SKM-1 (cell line): Measurements from ENCODE around the gene TK1.

ENCODE experiments used
- DNase-seq: peaks from one replicate; lab custom pipeline; 2025; ENCODE audit not compliant: unreplicated experiment; lab: John Stamatoyannopoulos, UW

Gene TK1

DNA sequence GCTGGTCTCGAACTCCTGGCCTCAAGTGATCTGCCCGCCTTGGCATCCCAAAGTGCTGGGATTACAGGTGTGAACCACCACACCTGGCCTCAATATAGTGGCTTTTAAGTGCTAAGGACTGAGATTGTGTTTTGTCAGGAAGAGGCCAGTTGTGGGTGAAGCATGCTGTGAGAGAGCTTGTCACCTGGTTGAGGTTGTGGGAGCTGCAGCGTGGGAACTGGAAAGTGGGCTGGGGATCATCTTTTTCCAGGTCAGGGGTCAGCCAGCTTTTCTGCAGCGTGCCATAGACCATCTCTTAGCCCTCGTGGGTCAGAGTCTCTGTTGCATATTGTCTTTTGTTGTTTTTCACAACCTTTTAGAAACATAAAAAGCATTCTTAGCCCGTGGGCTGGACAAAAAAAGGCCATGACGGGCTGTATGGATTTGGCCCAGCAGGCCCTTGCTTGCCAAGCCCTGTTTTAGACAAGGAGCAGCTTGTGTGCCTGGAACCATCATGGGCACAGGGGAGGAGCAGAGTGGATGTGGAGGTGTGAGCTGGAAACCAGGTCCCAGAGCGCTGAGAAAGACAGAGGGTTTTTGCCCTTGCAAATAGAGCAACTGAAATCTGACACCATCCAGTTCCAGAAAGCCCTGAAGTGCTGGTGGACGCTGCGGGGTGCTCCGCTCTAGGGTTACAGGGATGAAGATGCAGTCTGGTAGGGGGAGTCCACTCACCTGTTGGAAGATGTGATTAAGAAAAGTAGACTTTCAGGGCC lies 32.7 kb upstream of the TK1 start:
- no peak for DNase-seq

DNA sequence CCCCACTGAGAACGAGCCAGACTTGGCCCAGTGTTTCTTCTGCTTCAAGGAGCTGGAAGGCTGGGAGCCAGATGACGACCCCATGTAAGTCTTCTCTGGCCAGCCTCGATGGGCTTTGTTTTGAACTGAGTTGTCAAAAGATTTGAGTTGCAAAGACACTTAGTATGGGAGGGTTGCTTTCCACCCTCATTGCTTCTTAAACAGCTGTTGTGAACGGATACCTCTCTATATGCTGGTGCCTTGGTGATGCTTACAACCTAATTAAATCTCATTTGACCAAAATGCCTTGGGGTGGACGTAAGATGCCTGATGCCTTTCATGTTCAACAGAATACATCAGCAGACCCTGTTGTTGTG lies 27.8 kb upstream of the TK1 start:
- no peak for DNase-seq

DNA sequence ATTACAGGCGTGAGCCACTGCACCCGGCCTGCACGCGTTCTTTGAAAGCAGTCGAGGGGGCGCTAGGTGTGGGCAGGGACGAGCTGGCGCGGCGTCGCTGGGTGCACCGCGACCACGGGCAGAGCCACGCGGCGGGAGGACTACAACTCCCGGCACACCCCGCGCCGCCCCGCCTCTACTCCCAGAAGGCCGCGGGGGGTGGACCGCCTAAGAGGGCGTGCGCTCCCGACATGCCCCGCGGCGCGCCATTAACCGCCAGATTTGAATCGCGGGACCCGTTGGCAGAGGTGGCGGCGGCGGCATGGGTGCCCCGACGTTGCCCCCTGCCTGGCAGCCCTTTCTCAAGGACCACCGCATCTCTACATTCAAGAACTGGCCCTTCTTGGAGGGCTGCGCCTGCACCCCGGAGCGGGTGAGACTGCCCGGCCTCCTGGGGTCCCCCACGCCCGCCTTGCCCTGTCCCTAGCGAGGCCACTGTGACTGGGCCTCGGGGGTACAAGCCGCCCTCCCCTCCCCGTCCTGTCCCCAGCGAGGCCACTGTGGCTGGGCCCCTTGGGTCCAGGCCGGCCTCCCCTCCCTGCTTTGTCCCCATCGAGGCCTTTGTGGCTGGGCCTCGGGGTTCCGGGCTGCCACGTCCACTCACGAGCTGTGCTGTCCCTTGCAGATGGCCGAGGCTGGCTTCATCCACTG lies 27.3 kb upstream of the TK1 start, which contains the start of gene BIRC5:
BIRC5 (plus strand) TSS at position 238 of the 690 bp plus-strand sequence; CDS start at position 302, 64 bp downstream.
- peak; percentile 77 for DNase-seq

DNA sequence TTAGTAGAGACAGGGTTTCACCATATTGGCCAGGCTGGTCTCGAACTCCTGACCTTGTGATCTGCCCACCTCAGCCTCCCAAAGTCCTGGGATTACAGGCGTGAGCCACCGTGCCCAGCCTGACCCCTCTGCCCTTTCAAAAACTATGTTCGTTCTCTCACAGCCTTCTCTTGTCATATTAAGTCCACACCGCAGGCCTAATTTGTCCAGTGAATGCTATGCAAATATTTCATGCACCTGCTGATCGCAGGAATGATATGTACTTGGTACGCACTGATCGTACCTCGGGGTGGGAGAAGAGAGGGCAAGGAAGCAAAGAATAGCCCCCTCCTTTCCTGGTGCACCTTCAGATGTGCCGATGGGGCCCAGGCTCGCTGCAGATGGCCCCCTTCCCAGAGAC lies 24.2 kb upstream of the TK1 start:
- DNase-seq: no peak

DNA sequence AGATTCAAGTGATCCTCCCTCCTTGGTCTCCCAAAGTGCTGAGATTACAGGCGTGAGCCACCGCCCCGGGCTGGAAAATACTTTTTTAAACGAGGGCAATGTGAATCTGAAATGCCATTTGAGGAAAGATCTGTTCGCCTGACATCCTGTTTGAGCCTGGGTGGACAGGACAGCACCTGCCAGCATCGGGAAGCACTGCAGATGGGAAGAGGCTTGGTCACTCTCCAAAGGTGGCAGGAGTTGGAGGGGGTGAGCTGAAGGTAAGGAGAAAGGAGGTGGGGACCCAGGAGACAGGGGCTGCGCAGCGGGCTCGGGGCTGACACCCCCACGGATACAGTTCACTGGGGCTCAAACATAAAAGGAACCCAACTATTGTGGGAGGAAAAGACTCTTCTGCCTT lies 23.3 kb upstream of the TK1 start:
- no peak for DNase-seq

DNA sequence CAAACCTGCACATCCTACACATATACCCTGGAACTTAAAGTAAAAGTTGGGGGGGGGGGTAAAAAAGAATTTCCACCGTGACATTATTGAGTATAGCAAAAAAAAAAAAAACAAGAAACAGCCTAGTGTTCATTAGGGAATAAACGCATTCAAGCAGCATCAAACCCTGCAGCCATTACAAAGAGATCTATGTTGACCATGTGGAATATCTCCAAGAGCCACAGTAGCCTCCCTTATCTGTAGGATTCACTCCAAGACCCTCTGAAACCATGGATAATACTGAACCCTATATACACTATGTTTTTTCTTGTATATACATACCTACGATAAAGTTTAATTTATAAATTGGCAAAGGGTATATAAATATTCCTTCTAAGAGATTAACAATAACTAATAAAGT lies 21.6 kb upstream of the TK1 start:
- DNase-seq: no peak

DNA sequence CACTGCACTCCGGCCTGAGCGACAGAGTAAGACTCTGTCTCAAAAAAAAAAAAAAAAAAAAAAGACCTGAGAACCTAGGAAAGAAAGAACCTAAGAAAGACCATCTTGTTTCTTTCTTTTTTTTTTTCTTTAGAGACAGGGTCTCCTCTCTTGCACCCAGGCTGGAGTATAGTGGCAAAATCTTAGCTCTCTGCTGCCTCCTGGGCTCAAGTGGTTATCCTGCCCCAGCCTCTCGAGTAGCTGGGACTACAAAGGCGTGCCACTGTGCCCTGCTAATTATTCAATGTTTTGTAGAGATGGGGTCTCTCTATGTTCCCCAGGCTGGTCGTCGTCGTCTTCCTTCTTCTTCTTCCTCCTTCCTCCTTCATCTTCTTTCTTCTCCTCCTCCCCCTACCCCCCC lies 19.4 kb upstream of the TK1 start:
- DNase-seq: no peak

DNA sequence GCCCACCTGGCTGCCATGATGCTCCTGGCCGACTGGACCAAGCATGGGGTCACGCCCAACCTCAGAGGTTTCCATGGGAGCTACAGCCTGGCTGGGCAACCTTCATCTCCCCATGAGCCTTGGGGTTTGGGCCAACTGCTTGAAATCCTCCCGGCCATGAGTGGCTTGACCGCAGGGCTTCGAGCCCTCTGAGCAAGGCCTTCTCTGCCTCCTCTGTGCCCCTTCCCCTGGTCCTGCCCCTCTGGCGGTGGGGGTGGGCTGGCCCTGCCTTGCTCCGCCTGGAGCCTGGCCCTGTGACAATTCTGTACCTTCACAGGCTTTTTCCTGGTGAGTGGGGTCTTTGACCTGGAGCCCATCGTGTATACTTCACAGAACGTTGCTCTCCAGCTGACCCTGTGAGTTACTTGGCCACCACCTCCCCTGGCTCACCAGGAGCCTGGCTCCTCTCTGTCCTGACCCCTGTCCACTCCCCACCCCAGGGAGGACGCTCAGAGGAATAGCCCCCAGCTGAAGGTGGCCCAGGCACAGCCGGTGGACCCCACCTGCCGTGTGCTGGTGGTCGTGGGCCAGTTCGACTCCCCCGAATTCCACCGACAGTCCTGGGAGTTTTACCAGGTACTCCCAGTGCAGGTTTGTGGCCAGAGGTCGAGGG lies 18.4 kb upstream of the TK1 start:
- DNase-seq: no peak

DNA sequence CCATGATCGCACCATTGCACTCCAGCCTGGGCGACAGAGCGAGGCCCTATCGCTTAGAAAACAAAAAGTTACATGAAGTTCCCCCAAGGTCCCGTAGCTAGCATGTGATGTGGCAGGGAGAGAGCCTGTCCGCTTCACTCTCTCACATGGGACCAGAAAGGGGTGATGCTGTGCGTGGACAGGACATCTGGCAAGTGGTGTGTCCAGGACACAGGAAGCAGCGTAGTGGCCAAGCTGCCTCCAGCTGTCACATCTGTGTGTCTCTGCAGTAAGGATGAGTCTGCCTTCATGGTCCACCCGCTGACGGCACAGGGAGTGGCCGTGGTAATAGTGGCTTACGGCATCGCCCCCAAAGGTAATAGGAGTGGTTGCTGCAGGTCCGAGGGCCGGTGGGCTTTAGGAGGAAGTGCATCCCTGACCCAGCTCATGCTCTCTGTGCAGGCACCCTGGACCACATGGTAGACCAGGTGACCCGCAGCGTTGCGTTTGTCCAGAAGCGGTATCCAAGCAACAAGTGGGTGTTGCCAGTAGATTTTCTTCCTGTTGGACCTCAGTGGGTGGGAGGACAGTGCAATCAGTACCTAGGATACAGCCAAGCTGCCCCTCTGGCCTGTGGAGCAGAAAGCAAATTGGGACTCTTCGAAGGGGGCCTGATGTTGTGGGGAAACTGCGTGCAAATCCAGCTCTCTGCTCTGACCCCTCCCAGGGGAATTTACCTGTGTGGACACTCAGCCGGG lies 17.7 kb upstream of the TK1 start:
- no peak for DNase-seq

DNA sequence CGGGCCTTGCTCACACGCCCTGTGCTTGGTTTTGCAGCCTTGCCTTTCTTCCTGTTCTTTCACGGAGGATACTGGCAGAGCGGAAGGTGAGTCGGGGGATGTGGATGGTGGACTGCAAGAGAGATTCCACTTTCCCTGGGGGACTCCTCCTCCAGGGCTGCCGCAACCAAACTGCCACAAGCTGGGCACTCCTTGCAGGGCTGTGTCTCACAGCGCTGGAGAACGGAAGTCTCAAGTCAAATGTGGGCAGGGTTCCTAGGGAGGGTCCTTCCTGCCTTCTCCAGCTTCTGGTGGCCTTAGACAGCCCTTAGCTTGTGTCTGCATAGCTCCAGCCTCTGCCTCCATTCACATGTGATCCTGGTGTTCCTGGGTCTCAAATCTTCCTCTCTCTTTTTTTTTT lies 15.8 kb upstream of the TK1 start:
- no peak for DNase-seq

DNA sequence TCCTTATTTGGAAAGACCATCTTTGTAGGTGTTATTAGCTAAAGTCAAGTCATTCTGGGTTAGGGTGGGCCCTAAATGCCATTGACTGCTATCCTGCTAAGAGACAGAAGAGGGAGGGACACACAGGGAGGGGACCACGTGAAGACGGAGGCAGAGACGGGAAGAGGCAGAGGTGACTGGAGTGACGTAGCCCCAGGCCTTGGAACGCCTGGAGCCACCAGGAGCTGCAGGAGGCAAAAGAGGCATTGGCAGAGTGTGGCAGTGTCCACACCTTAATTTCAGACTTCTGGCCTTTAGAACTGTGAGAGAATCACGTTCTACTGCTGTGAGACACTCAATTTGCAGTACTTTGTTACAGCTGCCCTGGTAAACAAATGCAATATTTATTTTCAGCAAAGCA lies 13.6 kb upstream of the TK1 start:
- DNase-seq: no peak

DNA sequence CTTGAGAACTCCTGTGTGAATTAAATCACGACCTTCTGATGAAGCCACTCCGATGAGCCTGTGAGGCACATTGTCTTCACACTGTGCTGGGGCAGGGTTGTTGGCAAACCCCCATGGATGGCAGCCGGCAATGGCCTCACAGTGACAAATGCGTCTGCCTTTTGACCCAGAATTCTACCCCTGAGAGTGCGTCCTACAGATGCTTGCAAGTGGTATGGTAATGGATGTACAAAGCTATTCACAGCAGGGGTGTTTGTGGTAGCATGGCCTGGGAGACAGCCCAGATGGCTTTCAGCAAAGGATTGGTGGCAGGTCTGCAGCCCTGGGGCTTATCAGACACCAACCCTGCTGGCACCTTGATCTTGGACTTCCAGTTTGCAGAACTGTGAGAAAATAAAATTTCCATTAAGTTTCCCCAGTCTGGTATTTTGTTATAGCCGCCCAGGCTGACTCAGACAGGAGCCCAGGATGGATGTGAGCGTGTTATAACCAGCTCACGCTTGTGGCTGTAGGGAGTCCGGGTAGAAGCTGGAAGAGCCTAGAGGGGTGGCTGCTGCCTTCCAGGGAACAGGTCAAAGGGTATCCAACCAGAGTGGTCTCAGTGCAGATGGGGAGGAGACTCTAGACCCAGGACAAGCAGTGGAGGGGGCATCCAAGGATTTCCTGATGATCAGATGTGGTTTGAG lies 10.4 kb upstream of the TK1 start:
- no peak for DNase-seq

DNA sequence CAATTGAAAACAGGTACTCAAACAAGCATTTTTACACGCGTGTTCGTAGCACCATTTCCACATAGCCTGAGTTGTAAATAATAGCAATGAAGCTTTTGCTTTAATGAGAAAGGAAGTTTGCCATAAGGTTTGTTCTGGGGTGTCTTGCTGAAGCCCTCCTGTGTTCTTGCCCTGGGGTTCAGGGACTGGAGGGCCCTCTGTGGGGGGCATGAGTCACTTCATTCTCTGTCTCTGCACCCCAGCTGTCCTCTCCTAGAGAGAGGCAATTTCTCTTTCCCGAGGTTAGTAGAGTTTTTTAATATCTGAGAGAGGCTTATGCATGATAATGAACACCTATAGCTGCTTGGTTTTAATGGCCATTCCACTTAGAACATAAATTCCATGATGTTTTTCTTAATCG lies 9.9 kb upstream of the TK1 start:
- DNase-seq: no peak

DNA sequence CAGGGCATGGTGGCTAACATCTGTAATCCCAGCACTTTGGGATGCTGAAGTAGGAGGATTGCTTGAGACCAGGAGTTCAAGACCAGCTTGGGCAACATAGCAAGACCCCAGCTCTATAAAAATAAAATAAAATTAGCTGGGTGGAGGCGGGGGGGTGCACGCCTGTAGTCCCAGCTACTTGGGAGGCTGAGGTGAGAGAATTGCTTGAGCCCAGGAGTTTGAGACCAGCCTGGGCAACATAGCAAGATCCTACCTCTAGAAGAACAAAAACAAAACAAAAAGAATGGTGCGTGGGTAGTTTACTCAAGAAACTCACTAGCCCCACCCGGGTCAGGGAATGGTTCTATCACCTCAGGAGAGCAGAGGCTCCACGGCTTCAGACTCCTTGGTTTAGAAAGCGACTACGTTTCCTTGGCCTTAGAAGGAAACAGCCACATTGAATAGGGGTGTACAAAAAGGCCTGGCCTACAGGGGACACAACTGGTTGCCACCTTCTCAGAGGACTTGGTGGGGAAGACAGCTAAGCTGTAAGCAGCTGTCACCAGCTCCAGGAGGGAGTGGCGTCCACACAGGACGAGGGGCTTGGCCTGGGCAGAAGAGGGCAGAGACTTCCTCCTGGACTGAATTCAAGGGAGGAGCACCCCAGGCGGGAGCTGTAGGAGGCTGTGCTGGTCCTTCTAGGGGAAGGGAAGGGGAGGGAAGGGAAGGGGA lies 716 bp downstream of the TK1 start:
- no peak for DNase-seq

DNA sequence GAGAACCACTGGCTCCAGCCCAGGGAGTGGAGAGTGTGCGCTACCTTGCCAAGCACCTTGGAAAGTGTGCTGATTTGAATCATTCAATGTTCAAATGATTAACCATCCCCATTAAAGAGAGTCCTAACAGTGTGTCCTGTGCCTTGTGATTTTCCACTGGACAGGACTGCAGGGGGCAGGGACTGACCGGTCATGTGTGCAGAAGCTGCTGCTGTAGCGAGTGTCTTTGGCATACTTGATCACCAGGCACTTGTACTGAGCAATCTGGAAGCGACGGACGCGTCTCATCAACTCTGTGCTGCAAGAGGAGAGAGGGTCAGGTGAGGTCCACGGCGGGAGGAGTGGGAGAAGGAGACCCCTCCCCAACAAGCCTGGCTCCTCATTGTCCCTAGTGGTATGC lies 2.0 kb downstream of the TK1 start:
- DNase-seq: no peak

DNA sequence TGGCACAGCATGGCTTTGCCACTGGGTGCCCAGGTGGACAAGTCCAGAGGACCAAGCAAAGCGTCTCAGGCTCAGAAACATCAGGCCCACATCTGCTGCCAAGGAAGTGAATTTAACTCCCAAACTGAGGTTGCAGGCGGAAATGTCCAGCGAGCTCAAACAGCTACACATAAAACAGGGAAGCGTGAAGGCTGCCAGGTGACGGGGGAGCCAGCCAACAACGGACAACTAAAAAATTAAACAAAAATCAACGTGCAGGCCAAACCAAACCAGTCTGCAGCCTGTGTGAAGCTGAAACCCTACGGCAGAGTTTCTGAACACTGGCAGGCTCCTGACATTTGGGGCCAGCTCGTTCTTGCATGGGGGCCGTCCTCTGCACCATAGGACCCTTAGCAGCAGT lies 2.5 kb downstream of the TK1 start:
- DNase-seq: no peak

DNA sequence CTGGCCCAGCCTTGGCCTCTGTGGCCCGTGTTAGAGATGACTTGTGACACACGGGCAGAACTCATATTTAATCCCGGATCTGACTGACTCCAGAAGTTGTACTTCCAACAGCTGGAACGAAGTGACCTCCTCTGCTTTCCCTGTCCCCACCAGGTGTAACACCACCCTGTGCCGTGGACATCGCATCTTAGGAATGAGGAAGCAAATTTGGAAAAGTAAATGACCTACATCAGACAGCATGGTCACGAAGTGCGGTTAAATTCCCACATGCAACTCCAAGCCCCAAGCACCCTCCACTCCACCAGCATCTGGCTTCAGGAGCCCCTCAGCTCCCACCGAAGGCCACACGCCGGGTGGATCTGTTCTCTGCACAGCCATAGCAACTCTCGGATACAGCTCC lies 2.9 kb downstream of the TK1 start:
- DNase-seq: no peak

DNA sequence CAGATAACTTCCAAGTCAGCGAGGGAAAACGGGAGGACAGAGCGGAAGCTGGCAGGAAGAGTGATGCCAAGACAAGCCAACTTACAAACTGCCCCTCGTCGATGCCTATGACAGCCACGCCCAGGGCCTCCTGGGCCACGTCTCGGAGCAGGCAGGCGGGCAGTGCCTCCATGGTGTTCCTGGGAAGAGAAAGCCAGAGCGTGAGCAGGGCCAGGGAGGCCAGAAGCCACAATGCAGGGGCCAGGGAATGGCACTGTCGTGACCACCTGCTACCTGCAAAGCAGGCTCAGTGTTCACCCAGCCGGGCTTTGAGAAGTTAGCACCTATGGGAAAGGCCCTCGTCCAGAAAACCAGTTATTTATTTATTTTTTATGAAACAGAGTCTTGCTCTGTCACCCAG lies 4.3 kb downstream of the TK1 start:
- no peak for DNase-seq

DNA sequence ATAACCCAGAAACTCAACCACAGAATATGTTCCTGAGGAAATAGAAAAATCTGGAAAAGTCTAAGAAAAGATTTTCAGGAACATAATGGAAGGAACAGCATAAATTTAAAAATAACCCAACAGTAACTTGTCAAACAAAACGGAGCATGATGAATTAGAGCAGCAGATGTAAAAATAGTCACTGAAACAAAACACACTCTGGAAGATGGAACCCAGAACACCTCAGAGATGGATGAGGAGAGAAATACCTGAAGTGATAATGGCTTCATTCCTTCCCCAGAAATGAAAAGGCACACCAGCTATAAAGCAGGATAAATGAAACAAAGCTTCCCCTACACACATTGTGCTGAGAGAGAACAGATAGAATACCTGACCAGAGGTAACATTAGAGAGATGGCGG lies 6.3 kb downstream of the TK1 start:
- DNase-seq: no peak

DNA sequence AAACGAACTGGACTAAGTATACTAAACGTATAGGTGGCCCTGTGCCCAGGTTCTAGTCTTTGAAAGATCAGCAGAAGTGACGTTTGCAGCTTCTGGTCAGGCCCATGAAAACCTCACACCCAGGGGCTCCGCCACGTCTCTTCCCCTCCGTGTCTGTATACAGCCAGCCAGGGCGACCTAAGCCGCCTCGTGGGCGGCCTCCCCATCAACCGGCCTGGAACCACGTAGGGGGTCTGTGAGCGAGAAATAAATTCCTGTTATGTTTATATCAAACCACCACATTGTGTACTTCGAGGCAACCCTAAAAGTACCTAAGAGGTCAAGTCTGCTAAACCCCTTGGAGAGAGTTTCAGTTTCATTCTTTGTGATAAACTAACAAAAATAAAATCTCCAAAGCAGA lies 6.8 kb downstream of the TK1 start:
- DNase-seq: no peak

DNA sequence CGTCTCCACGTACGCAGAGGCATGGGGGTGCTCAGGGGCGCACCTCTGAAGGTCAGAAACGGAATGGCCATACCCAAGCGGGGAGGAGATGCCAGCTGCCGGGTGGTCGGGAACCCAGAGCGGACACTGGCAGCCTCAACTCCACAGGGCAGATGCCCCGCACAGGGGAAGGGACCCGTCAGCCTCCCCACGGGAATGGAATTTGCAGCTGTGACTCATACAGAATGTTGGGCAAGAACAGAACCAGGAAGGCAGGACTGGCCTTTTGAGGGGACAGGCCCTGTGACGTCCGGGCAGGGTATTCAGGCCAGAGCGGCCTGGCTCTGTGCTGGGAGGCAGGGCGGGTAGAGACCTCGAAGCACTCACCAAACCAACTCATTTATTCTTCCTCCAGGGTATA lies 7.5 kb downstream of the TK1 start:
- DNase-seq: no peak
